ENCODE data around the gene KCNA10. TPM values are rescaled to one million over a fixed set of nuclear protein-coding genes. Genes with fewer than 3 reads are reported as not detected.

KCNA10 gene
- total and polyA plus RNA-seq, 2 of the 13 experiments (the other 11 are each of a cell fraction or from before 2014, with no cell fraction given): not detected

DNA sequence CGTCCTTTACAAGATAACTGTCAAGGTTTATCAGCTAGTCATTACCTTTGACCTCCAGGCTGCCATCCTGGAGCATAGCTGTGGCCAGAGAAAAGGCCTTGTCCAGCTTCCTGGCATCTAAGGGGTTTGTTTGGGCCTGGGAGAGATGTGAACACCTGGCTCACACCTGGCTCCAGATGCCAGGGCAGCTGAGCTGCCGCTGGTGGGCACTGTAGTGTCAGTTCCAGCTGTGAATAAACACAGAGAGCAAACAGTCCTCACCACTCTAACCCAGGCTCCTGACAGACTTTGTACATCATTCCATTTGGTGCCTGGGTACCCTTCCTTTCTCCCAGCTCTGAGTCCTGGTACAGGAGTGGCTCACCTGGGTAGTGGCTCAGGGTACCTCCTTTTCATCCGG lies 14.3 kb upstream of the KCNA10 start:
- in situ Hi-C loops (cut with HindIII; ENCODE audit: extremely low pct_ligation_motif_present, low pct_unique_long_range_greater_than_20kb) (loop anchor here (10.0 kb wide), 1 partner anchor 252 kb away; no protein-coding TSS in a partner anchor), intact Hi-C loops (cut with micrococcal nuclease; ENCODE audit: unreplicated experiment) (no loop called here)
- POLR2A ChIA-PET: no interaction called here
- FAIRE-seq (no peak), DNase-seq (ENCODE audit: low spot score) (no peak), ATAC-seq (peak; percentile 38)
- WGBS (ENCODE audit: low lambda C conversion rate): 0% methylated on average over 3 of the region's 3 CpGs
- Histone ChIP-seq H3K79me2 (ENCODE audit: insufficient read depth, low read length) (no peaks in the 10 kb centered on the region), H3K4me1 (ENCODE audit: insufficient read depth, low read length) (no peaks in the 10 kb centered on the region), H3K27me3 (ENCODE audit: control insufficient read depth in 1 of 2, insufficient read depth in 2 of 2, low read length in 2 of 2) (peaks cover 0 to 2% of the 10 kb centered on the region in 2 experiments; a peak in 1 of 5 replicates), H3K9me3 (ENCODE audit: low read length) (no peaks in the 10 kb centered on the region), H3K4me2 (ENCODE audit: low read depth, low read length) (no peak overlapping the region), H3K9ac (ENCODE audit: insufficient read depth, low read depth, low read length) (no peak overlapping the region), H3K4me3 (replicated peaks in 1 of 3; ENCODE audit: insufficient read depth in 1 of 3, low read depth in 2 of 3, low read length in 3 of 3) (no peak overlapping the region), H3K36me3 (replicated peaks in 1 of 2; ENCODE audit: control insufficient read depth in 1 of 2, insufficient read depth in 2 of 2, low read length in 2 of 2) (no peaks in the 10 kb centered on the region), H2AFZ (ENCODE audit: low read length) (no peak overlapping the region), H4K20me1 (ENCODE audit: insufficient read depth, low read length) (no peaks in the 10 kb centered on the region), H3K27ac (ENCODE audit: extremely low read length, insufficient read depth, low read length) (no peak overlapping the region)
- BruUV-seq (replicated peaks): no TSS peak
- CTCF ChIA-PET (ENCODE audit: low intra/inter-chr PET ratio, low total read pairs): no interaction called here
- TF ChIP-seq, protein P1, sequence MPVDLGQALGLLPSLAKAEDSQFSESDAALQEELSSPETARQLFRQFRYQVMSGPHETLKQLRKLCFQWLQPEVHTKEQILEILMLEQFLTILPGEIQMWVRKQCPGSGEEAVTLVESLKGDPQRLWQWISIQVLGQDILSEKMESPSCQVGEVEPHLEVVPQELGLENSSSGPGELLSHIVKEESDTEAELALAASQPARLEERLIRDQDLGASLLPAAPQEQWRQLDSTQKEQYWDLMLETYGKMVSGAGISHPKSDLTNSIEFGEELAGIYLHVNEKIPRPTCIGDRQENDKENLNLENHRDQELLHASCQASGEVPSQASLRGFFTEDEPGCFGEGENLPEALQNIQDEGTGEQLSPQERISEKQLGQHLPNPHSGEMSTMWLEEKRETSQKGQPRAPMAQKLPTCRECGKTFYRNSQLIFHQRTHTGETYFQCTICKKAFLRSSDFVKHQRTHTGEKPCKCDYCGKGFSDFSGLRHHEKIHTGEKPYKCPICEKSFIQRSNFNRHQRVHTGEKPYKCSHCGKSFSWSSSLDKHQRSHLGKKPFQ (CRISPR knock-in tag; IDR thresholded peaks at IDR 0.05; ENCODE audit: insufficient replicate concordance): no peak
- TF ChIP-seq, protein P2, sequence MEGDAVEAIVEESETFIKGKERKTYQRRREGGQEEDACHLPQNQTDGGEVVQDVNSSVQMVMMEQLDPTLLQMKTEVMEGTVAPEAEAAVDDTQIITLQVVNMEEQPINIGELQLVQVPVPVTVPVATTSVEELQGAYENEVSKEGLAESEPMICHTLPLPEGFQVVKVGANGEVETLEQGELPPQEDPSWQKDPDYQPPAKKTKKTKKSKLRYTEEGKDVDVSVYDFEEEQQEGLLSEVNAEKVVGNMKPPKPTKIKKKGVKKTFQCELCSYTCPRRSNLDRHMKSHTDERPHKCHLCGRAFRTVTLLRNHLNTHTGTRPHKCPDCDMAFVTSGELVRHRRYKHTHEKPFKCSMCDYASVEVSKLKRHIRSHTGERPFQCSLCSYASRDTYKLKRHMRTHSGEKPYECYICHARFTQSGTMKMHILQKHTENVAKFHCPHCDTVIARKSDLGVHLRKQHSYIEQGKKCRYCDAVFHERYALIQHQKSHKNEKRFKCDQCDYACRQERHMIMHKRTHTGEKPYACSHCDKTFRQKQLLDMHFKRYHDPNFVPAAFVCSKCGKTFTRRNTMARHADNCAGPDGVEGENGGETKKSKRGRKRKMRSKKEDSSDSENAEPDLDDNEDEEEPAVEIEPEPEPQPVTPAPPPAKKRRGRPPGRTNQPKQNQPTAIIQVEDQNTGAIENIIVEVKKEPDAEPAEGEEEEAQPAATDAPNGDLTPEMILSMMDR (CRISPR knock-in tag; IDR thresholded peaks at IDR 0.05): peak; percentile 15; the same call in 1 of the 2 replicates

GRCh38 chr1:110529011-110529410 lies 10.0 kb upstream of the KCNA10 start:
- ChIA-PET CTCF (ENCODE audit: low intra/inter-chr PET ratio, low total read pairs) (no interaction called here), POLR2A (no interaction called here)
- Histone ChIP-seq H3K27ac (ENCODE audit: extremely low read length, insufficient read depth, low read length) (no peak overlapping the region), H3K36me3 (replicated peaks in 1 of 2; ENCODE audit: control insufficient read depth in 1 of 2, insufficient read depth in 2 of 2, low read length in 2 of 2) (no peaks in the 10 kb centered on the region), H3K4me3 (replicated peaks in 1 of 3; ENCODE audit: insufficient read depth in 1 of 3, low read depth in 2 of 3, low read length in 3 of 3) (no peak overlapping the region), H3K27me3 (ENCODE audit: control insufficient read depth in 1 of 2, insufficient read depth in 2 of 2, low read length in 2 of 2) (peaks cover 0 to 1% of the 10 kb centered on the region in 2 experiments; a peak in 2 of 5 replicates), H4K20me1 (ENCODE audit: insufficient read depth, low read length) (no peaks in the 10 kb centered on the region), H3K9me3 (ENCODE audit: low read length) (no peaks in the 10 kb centered on the region), H3K9ac (ENCODE audit: insufficient read depth, low read depth, low read length) (no peak overlapping the region), H3K4me1 (ENCODE audit: insufficient read depth, low read length) (no peaks in the 10 kb centered on the region), H3K79me2 (ENCODE audit: insufficient read depth, low read length) (no peaks in the 10 kb centered on the region), H2AFZ (ENCODE audit: low read length) (no peak overlapping the region), H3K4me2 (ENCODE audit: low read depth, low read length) (no peak overlapping the region)
- BruUV-seq (replicated peaks): no TSS peak
- in situ Hi-C loops (cut with HindIII; ENCODE audit: extremely low pct_ligation_motif_present, low pct_unique_long_range_greater_than_20kb) (no loop called here), intact Hi-C loops (cut with micrococcal nuclease; ENCODE audit: unreplicated experiment) (loop anchor here (10.0 kb wide), 1 partner anchor 86 kb away; no protein-coding TSS in a partner anchor)
- no peak for ATAC-seq
- DNase-seq (ENCODE audit: low spot score): no peak
- 0% methylated on average over 1 of the region's 1 CpG for WGBS (ENCODE audit: low lambda C conversion rate)
- FAIRE-seq: no peak
- TF ChIP-seq ZKSCAN5 (CRISPR knock-in tag; IDR thresholded peaks at IDR 0.05) (no peak), ZNF747 (CRISPR knock-in tag; IDR thresholded peaks at IDR 0.05; ENCODE audit: borderline replicate concordance) (no peak)
- TF ChIP-seq, protein P3, sequence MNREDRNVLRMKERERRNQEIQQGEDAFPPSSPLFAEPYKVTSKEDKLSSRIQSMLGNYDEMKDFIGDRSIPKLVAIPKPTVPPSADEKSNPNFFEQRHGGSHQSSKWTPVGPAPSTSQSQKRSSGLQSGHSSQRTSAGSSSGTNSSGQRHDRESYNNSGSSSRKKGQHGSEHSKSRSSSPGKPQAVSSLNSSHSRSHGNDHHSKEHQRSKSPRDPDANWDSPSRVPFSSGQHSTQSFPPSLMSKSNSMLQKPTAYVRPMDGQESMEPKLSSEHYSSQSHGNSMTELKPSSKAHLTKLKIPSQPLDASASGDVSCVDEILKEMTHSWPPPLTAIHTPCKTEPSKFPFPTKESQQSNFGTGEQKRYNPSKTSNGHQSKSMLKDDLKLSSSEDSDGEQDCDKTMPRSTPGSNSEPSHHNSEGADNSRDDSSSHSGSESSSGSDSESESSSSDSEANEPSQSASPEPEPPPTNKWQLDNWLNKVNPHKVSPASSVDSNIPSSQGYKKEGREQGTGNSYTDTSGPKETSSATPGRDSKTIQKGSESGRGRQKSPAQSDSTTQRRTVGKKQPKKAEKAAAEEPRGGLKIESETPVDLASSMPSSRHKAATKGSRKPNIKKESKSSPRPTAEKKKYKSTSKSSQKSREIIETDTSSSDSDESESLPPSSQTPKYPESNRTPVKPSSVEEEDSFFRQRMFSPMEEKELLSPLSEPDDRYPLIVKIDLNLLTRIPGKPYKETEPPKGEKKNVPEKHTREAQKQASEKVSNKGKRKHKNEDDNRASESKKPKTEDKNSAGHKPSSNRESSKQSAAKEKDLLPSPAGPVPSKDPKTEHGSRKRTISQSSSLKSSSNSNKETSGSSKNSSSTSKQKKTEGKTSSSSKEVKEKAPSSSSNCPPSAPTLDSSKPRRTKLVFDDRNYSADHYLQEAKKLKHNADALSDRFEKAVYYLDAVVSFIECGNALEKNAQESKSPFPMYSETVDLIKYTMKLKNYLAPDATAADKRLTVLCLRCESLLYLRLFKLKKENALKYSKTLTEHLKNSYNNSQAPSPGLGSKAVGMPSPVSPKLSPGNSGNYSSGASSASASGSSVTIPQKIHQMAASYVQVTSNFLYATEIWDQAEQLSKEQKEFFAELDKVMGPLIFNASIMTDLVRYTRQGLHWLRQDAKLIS (CRISPR knock-in tag; IDR thresholded peaks at IDR 0.05): no peak

Data from HepG2 (cell line).